PC-3 (cell line): ENCODE data around the gene TNFAIP6. TPM values are rescaled to one million over a fixed set of nuclear protein-coding genes. Genes with fewer than 3 reads are reported as not detected.
"Not testable (repeated sequence)": the region's sequence is repeated elsewhere in the genome, so short reads cannot be mapped to it uniquely, and the experiment has no call there.

Experiments used
- ATAC-seq: fragments of 200-7000 bp; cut with Tn5 transposase; 2 replicates; pipeline ENCODE4 v1.9.1; 2020; ENCODE audit warnings: mild to moderate bottlenecking, moderate library complexity
- BruUV-seq: library from RNA; stranded (reverse); fragments of 400-500 nt; replicated peaks from 2 replicates; lab custom pipeline; 2021; lab: Mats Ljungman, UMichigan
- CTCF ChIA-PET: fragments of 300-600 bp; sonication (Branson Sonifier 250); formaldehyde crosslinking; loops from one replicate; lab custom pipeline; 2022; ENCODE audit warnings: antibody characterized with exemption; lab: Charles Lee
- POLR2A ChIA-PET: fragments of 300-600 bp; sonication (Branson Sonifier 250); formaldehyde crosslinking; loops from one replicate; lab custom pipeline; 2022; ENCODE audit warnings: antibody characterized with exemption; ENCODE audit not compliant: unreplicated experiment; lab: Charles Lee
- DNase-seq: peaks from one replicate; pipeline ENCODE4 v3.0.0-alpha.2; 2015
- H2AFZ ChIP-seq: fragments of 300-600 bp; sonication (generic); 2 replicates; pipeline ENCODE4 v1.6.0; 2016; ENCODE audit warnings: antibody characterized with exemption, low read length
- H3F3A ChIP-seq: fragments of 300-600 bp; sonication (generic); one replicate; pipeline ENCODE4 v1.6.0; 2017; ENCODE audit warnings: antibody characterized with exemption, low read length, control low read depth, mild to moderate bottlenecking; ENCODE audit not compliant: unreplicated experiment
- H3K27ac ChIP-seq: fragments of 300-600 bp; sonication (generic); 2 replicates; pipeline ENCODE4 v1.5.1; 2016; ENCODE audit warnings: mild to moderate bottlenecking, low read length
- H3K27me3 ChIP-seq: fragments of 300-600 bp; sonication (generic); 2 replicates; pipeline ENCODE4 v1.6.1; 2016; ENCODE audit warnings: low read length, mixed read lengths
- H3K36me3 ChIP-seq: fragments of 300-600 bp; sonication (generic); 2 replicates; pipeline ENCODE4 v1.6.1; 2016; ENCODE audit warnings: low read depth, mixed run types, low read length, mixed read lengths
- H3K4me1 ChIP-seq: fragments of 300-600 bp; sonication (generic); 2 replicates; pipeline ENCODE4 v1.5.1; 2016; ENCODE audit warnings: low read length; ENCODE audit not compliant: insufficient read depth
- H3K4me2 ChIP-seq: fragments of 300-600 bp; sonication (generic); 2 replicates; pipeline ENCODE4 v1.6.0; 2016; ENCODE audit warnings: low read length
- H3K4me3 ChIP-seq: fragments of 300-600 bp; sonication (generic); 2 replicates; pipeline ENCODE4 v1.5.1; 2016; ENCODE audit warnings: mild to moderate bottlenecking, low read length, mixed read lengths
- H3K79me2 ChIP-seq: fragments of 300-600 bp; sonication (generic); 2 replicates; pipeline ENCODE4 v1.6.1; 2017; ENCODE audit warnings: low read length, mixed read lengths
- H3K9ac ChIP-seq: fragments of 300-600 bp; sonication (generic); 2 replicates; pipeline ENCODE4 v1.6.0; 2016; ENCODE audit warnings: mild to moderate bottlenecking, low read length
- H3K9me2 ChIP-seq: fragments of 300-600 bp; sonication (generic); replicated peaks from 2 replicates; pipeline ENCODE4 v1.6.1; 2016; ENCODE audit warnings: mixed run types, low read length, mixed read lengths
- H3K9me3 ChIP-seq: fragments of 300-600 bp; sonication (generic); 2 replicates; pipeline ENCODE4 v1.6.1; 2016; ENCODE audit warnings: low read length, mixed read lengths
- H4K20me1 ChIP-seq: fragments of 300-600 bp; sonication (generic); 2 replicates; pipeline ENCODE4 v1.6.1; 2016; ENCODE audit warnings: low read length, mixed read lengths
- EZH2 ChIP-seq: fragments of 300-600 bp; sonication (generic); IDR thresholded peaks from one replicate; pipeline ENCODE4 v1.6.1; 2017; ENCODE audit warnings: antibody characterized with exemption, mild to moderate bottlenecking, low read length; ENCODE audit not compliant: unreplicated experiment
- EZH2phosphoT487 ChIP-seq: fragments of 300-600 bp; sonication (generic); IDR thresholded peaks from 2 replicates; pipeline ENCODE4 v1.6.1; 2018; ENCODE audit warnings: mild to moderate bottlenecking, antibody characterized with exemption, low read length, borderline replicate concordance
- intact Hi-C: fragments of 100-400 bp; cut with micrococcal nuclease; formaldehyde crosslinking; loops from 2 replicates; pipeline ENCODE4 v1.9.0; 2023
- total RNA-seq: library from RNA; depleted of rRNA; stranded (reverse); fragments of >200 nt; gene quantifications from 2 replicates; pipeline ENCODE4 v1.2.3, GENCODE V29; 2014
- TF ChIP-seq, protein P1 (sequence below): fragments of 300-600 bp; sonication (generic); conservative IDR thresholded peaks from 2 replicates; pipeline ENCODE4 v1.5.1; 2017; ENCODE audit warnings: antibody characterized with exemption, low read depth, mild to moderate bottlenecking, low read length

TNFAIP6 gene
- total RNA-seq, 1 experiment from 2014 or later, result not detected

DNA sequence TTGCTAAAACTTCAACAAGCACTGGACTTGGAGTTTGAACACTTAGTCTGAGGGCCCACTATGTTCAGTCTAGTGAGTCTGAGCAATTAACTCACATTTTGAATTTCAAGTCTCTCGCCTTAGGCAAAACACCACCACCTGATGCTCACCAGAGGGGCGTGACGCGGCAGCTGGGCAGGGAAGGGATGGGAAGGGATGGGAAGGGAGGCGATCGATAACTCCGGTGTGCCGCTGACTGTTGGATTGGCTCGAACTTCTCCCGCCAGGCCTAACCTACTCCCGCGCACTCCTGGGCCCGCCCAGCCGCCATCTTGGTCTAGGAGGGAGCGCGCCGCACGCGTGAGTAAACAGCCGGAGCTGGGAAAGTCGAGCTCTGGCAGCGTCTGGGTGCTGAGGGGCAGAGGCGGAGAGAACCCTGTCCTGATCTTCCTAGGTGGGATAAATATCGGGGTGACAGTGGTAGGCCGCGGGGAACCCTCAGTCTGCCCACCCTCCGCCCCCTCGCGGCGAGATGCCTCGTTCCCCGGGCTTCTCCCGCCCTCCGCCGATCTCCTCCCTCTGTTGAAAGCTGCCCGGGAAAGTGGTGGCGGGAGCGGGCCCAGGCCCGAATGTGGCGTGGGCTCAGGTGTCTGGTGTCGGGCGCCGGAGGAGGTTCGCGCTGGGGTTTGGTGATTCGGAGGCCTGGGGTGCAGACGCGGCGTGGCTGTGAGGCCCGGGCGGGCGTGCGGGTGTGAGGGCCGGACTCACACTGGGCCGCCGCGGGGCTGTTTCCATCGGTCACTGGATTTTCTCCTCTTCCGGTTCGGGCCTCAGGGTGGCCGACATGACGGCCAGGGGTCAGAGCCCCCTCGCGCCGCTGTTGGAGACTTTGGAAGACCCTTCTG lies 52.5 kb downstream of the TNFAIP6 start, which contains the start of gene RIF1:
RIF1 (plus strand) TSS at position 302 of the 884 bp plus-strand sequence; CDS start at position 824, 522 bp downstream.
- H3K27me3 ChIP-seq, result no peaks in the 10 kb centered on the region
- peak within 1 kb of the TSS; percentile 100 for H3K4me3 ChIP-seq
- POLR2A ChIA-PET, result interaction anchor here (0.6 kb wide), 3 partner anchors 20 to 1612 kb away, joined by 5 to 34 read pairs (median 9); partner anchors contain the start of gene RBM43
- H3K4me1 ChIP-seq, result 0 out of 2 replicates have a peak, but pooled peaks cover 7% of the 10 kb centered on the region
- H3K79me2 ChIP-seq, result peaks cover 50% of the 10 kb centered on the region
- CTCF ChIA-PET, result interaction anchor here (0.6 kb wide), 1 partner anchor 164 kb away, joined by 4 read pairs; no protein-coding TSS in a partner anchor
- peak within 1 kb of the TSS; percentile 89 for H2AFZ ChIP-seq
- TF ChIP-seq, protein P1, sequence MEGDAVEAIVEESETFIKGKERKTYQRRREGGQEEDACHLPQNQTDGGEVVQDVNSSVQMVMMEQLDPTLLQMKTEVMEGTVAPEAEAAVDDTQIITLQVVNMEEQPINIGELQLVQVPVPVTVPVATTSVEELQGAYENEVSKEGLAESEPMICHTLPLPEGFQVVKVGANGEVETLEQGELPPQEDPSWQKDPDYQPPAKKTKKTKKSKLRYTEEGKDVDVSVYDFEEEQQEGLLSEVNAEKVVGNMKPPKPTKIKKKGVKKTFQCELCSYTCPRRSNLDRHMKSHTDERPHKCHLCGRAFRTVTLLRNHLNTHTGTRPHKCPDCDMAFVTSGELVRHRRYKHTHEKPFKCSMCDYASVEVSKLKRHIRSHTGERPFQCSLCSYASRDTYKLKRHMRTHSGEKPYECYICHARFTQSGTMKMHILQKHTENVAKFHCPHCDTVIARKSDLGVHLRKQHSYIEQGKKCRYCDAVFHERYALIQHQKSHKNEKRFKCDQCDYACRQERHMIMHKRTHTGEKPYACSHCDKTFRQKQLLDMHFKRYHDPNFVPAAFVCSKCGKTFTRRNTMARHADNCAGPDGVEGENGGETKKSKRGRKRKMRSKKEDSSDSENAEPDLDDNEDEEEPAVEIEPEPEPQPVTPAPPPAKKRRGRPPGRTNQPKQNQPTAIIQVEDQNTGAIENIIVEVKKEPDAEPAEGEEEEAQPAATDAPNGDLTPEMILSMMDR, result peak; percentile 56
- TF ChIP-seq EZH2, result no peak
- peak within 1 kb of the TSS; percentile 90 for H3K4me2 ChIP-seq
- H3K9ac ChIP-seq, result peak within 1 kb of the TSS; percentile 99
- intact Hi-C loops, result loop anchor here (2.0 to 5.0 kb wide), 2 partner anchors 119 to 148 kb away; partner anchors contain the start of gene RBM43
- H3K36me3 ChIP-seq, result peaks cover 28% of the 10 kb centered on the region; the same call in 1 of the 2 replicates
- TSS peak; percentile 43 for BruUV-seq
- H3F3A ChIP-seq, result no peaks in the 10 kb centered on the region
- no peaks in the 10 kb centered on the region for H3K9me3 ChIP-seq
- DNase-seq (peak; percentile 96), ATAC-seq (peak; percentile 97)
- H3K9me2 ChIP-seq, result no peaks in the 10 kb centered on the region
- H3K27ac ChIP-seq, result peak within 1 kb of the TSS; percentile 77
- H4K20me1 ChIP-seq, result no peaks in the 10 kb centered on the region; the same call in 1 of the 2 replicates

DNA sequence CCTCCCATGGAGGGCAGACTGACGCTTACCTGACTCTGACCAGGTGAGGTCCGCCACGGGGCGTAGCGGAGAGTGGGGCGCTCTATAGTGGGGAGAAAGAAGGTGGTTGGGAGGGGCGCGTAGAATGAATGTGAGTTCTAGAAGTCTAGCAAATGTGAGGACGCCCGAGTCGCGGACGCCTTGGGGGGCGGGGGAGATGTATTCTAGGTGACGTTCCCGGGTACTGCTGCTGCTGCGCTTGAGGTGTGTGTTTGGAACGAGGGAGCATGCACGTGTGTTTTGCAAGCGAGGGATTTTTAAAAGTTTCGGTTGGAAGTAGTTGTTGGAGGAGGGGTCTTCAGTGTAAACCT lies 53.1 kb downstream of the TNFAIP6 start:
- CTCF ChIA-PET, result interaction anchor here (0.6 kb wide), 1 partner anchor 164 kb away, joined by 4 read pairs; no protein-coding TSS in a partner anchor
- Histone ChIP-seq H3K9me2 (no peaks in the 10 kb centered on the region), H3K36me3 (peaks cover 28% of the 10 kb centered on the region; the same call in 1 of the 2 replicates), H3K27me3 (no peaks in the 10 kb centered on the region), H3K4me1 (0 out of 2 replicates have a peak, but pooled peaks cover 7% of the 10 kb centered on the region), H4K20me1 (no peaks in the 10 kb centered on the region; the same call in 1 of the 2 replicates), H2AFZ (peak overlapping the region; percentile 89), H3K9me3 (no peaks in the 10 kb centered on the region), H3K4me3 (peak overlapping the region; percentile 100), H3K79me2 (peaks cover 50% of the 10 kb centered on the region), H3K27ac (peak overlapping the region; percentile 77), H3K9ac (peak overlapping the region; percentile 99), H3K4me2 (peak overlapping the region; percentile 90), H3F3A (no peaks in the 10 kb centered on the region)
- no peak for TF ChIP-seq EZH2
- intact Hi-C loops, result loop anchor here (5.0 kb wide), 1 partner anchor 148 kb away; the partner anchor contains the start of gene RBM43
- POLR2A ChIA-PET, result interaction anchor here (0.6 kb wide), 2 partner anchors 19 to 149 kb away, joined by 9 to 34 read pairs; partner anchors contain the start of gene RBM43
- DNase-seq (peak; percentile 17), ATAC-seq (peak; percentile 26)
- no TSS peak for BruUV-seq

DNA sequence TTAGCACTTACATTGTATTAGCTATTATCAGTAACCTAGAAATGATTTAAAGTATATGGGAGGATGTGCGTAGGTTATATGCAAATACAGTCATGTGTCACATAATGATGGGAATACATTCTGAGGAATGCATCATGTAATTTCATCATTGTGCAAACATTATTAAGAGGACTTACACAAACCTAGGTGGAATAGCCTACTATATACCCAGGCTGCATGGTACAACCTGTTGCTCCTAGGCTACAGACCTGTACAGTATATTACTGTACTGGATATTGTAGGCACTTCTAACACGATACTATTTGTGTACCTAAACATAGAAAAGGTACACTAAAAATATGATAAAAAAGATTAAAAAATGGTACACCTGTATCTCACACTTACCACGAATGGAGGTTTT lies 60.3 kb downstream of the TNFAIP6 start:
- H3K27ac ChIP-seq, result peak overlapping the region; percentile 39
- H3K9me3 ChIP-seq, result no peaks in the 10 kb centered on the region
- BruUV-seq, result no TSS peak
- intact Hi-C loops, result no loop called here
- no peak overlapping the region for H3K4me2 ChIP-seq
- peaks cover 59% of the 10 kb centered on the region for H3K79me2 ChIP-seq
- no peak overlapping the region for H3K9ac ChIP-seq
- peaks cover 4% of the 10 kb centered on the region; the same call in 1 of the 2 replicates for H4K20me1 ChIP-seq
- ChIA-PET CTCF (no interaction called here), POLR2A (no interaction called here)
- H3K4me3 ChIP-seq, result no peak overlapping the region
- DNase-seq, result peak; percentile 47
- ATAC-seq, result peak; percentile 95
- H3F3A ChIP-seq, result no peaks in the 10 kb centered on the region
- no peak overlapping the region for H2AFZ ChIP-seq
- TF ChIP-seq, protein P1, result no peak
- TF ChIP-seq EZH2 (no peak), EZH2phosphoT487 (no peak)
- H3K4me1 ChIP-seq, result 0 out of 2 replicates have a peak, but pooled peaks cover 5% of the 10 kb centered on the region
- H3K36me3 ChIP-seq, result peaks cover 67% of the 10 kb centered on the region
- no peaks in the 10 kb centered on the region for H3K9me2 ChIP-seq
- H3K27me3 ChIP-seq, result no peaks in the 10 kb centered on the region

DNA sequence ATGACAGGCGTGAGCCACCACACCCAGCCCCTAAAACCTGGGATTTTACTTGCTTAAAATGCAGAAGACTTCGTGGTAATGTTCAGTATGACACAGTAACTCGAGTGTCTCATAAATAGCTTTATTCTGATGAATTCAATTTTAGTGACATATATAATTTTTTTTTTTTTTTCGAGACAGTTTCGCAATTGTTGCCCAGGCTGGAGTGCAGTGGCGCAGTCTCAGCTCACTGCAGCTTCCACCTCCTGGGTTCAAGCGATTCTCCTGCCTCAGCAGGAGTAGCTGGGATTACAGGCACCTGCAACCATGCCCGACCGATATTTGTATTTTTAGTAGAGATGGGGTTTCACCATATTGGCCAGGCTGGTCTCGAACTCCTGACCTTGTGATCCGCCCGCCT lies 64.3 kb downstream of the TNFAIP6 start:
- H3K9ac ChIP-seq, H3K4me3 ChIP-seq, H4K20me1 ChIP-seq, H3K27ac ChIP-seq, H3K4me2 ChIP-seq, H3K9me3 ChIP-seq, DNase-seq, H2AFZ ChIP-seq, H3K4me1 ChIP-seq, H3K9me2 ChIP-seq, intact Hi-C loops, ATAC-seq, H3K27me3 ChIP-seq, H3F3A ChIP-seq, CTCF ChIA-PET, BruUV-seq: not testable (repeated sequence)
- Histone ChIP-seq H3K79me2 (peaks cover 61% of the 10 kb centered on the region), H3K36me3 (peaks cover 63% of the 10 kb centered on the region)
- POLR2A ChIA-PET, result interaction anchor here (0.6 kb wide), 1 partner anchor 15 kb away, joined by 11 read pairs; no protein-coding TSS in a partner anchor
